AG04450 (cell line): ENCODE measurements around the gene ALDH16A1. TPM values are rescaled to one million over a fixed set of nuclear protein-coding genes. Genes with fewer than 3 reads are reported as not detected.
A peak's percentile ranks its signal among the peaks of the same experiment; 100 is the strongest.
"Not testable (repeated sequence)": the region's sequence is repeated elsewhere in the genome, so short reads cannot be mapped to it uniquely, and the experiment has no call there.

Experiments
- CTCF ChIA-PET: fragments of 300-600, 350-600 bp; formaldehyde crosslinking; extraction: SDS; loops from one replicate; lab custom pipeline; 2022; ENCODE audit warnings: antibody characterized with exemption, inconsistent platforms; lab: Charles Lee
- POLR2A ChIA-PET: fragments of 350-600 bp; formaldehyde crosslinking; extraction: SDS; loops from one replicate; lab custom pipeline; 2021; ENCODE audit warnings: antibody characterized with exemption, inconsistent platforms; lab: Yijun Ruan, JAX
- DNase-seq: peaks from one replicate; pipeline ENCODE4 v3.0.0-alpha.2; 2011; ENCODE audit warnings: low read depth, low spot score
- H3K27ac ChIP-seq: one replicate; pipeline ENCODE4 v1.5.1; 2012; ENCODE audit warnings: low read depth, low read length, control low read depth
- H3K27me3 ChIP-seq: one replicate; pipeline ENCODE4 v1.6.0; 2012; ENCODE audit warnings: low read length; ENCODE audit not compliant: control insufficient read depth, insufficient read depth
- H3K4me3 ChIP-seq: 2 replicates; pipeline ENCODE4 v1.5.1; 2011; ENCODE audit warnings: mild to moderate bottlenecking, low read depth, low read length, control low read depth
- H3K9me3 ChIP-seq: 2 replicates; pipeline ENCODE4 v1.5.1; 2012; ENCODE audit warnings: low read length; ENCODE audit not compliant: control insufficient read depth, insufficient read depth
- polyA plus RNA-seq: library from polyadenylated mRNA; depleted of rRNA; stranded (reverse); fragments of >200 nt; gene quantifications from 2 replicates; pipeline ENCODE4 v1.2.3, GENCODE V29; 2011
- TF ChIP-seq, protein P1 (sequence below): IDR thresholded peaks from 2 replicates; pipeline ENCODE4 v1.5.1; 2011; ENCODE audit warnings: low read depth, low read length, control low read depth, inconsistent platforms

ALDH16A1 gene
- polyA plus RNA-seq, 1 experiment: 4.1 TPM

DNA sequence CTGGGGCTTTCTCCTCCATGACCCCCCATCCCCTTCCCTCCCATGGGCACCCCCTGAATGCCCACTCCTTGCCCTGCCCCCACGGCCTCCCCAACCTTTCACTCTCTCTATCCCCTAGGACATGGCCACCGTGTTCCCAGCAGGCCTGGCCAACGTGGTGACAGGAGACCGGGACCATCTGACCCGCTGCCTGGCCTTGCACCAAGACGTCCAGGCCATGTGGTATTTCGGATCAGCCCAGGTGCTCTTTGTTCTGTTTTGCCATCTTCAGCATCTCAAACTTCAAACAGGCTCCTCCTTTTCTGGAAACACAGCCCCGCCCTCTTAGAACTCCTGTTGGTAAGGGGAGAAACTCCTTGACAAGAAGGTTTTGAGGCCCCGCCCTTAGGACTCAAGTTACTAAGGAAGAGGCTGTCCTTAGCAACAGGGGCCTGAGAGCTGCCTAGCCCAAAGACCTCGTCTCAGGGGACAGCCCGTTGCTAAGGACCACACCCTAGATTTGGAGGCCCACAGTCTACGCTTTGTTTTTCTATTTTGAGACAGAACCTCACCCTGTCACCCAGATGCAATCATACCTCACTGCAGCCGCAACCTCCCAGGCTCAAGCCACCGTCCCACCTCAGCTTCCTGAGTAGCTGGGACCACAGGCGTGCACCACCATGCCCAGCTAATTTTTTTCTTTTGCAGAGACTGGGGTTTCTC, 15.9 kb downstream of the ALDH16A1 start:
- no peaks in the 10 kb centered on the region for H3K9me3 ChIP-seq
- CTCF ChIA-PET: no interaction called here
- TF ChIP-seq, protein P1, sequence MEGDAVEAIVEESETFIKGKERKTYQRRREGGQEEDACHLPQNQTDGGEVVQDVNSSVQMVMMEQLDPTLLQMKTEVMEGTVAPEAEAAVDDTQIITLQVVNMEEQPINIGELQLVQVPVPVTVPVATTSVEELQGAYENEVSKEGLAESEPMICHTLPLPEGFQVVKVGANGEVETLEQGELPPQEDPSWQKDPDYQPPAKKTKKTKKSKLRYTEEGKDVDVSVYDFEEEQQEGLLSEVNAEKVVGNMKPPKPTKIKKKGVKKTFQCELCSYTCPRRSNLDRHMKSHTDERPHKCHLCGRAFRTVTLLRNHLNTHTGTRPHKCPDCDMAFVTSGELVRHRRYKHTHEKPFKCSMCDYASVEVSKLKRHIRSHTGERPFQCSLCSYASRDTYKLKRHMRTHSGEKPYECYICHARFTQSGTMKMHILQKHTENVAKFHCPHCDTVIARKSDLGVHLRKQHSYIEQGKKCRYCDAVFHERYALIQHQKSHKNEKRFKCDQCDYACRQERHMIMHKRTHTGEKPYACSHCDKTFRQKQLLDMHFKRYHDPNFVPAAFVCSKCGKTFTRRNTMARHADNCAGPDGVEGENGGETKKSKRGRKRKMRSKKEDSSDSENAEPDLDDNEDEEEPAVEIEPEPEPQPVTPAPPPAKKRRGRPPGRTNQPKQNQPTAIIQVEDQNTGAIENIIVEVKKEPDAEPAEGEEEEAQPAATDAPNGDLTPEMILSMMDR: no peak
- POLR2A ChIA-PET: no interaction called here
- DNase-seq: no peak
- H3K27me3 ChIP-seq: no peaks in the 10 kb centered on the region
- no peak overlapping the region for H3K4me3 ChIP-seq
- no peak overlapping the region for H3K27ac ChIP-seq

DNA sequence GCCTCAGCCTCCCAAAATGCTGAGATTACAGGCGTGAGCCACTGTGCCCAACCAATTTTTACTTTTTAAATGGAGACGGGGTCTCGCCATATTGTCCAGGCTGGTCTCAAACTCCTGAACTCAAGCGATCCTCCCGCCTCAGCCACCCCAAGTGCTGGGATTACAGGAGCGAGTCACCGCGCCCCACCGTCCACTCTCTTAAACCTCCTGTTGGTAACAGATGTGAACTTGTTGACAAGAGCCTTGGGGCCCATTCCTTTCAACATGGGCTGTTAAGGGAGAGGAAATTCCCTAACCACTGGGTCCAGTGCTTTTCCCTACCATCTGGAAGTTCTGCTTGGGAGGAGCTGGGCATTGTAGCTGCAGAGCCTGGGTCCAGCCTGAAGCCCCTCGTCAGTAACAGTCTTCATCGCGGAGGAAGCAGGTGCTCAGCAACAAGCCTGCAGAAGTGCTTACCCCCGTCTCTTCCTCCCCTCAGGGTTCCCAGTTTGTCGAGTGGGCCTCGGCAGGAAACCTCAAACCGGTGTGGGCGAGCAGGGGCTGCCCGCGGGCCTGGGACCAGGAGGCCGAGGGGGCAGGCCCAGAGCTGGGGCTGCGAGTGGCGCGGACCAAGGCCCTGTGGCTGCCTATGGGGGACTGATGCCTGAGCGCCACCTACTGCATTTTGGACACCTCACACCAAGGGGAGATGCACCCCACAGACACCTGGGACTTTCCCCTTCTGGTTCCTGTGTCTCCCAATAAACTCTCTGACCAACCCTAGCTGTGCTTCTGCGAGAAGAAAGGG, 17.0 kb downstream of the ALDH16A1 start:
- DNase-seq: no peak
- ChIA-PET CTCF (interaction anchor here (0.6 to 1.5 kb wide), 3 partner anchors 20 to 77 kb away, joined by 4 to 5 read pairs (median 4); no protein-coding TSS in a partner anchor), POLR2A (no interaction called here)
- Histone ChIP-seq H3K4me3 (no peak overlapping the region), H3K27ac (no peak overlapping the region), H3K9me3 (no peaks in the 10 kb centered on the region; the same call in 1 of the 2 replicates), H3K27me3 (no peaks in the 10 kb centered on the region)
- TF ChIP-seq, protein P1: 0 out of 2 replicates have a peak, but pooled peaks have one; percentile 5

DNA sequence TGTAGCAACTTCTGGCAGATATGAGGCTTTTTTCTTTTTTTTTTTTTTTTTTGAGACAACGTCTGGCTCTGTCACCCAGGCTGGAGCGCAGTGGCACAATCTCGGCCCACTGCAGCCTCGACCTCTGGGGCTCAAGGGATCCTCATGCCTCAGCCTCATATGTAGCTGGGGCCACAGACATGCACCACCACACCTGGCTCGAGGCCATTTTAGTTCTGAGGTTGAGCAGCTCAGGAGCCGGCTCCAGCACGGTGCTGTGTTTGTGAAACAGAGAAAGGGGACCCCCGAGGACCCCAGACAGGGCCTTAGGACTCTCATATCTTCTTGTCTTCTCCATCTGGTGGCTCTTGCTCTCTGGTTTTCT, 17.6 kb downstream of the ALDH16A1 start:
- no peak overlapping the region for H3K4me3 ChIP-seq
- TF ChIP-seq, protein P1: no peak
- CTCF ChIA-PET: interaction anchor here (0.6 to 1.5 kb wide), 3 partner anchors 20 to 76 kb away, joined by 4 to 5 read pairs (median 4); no protein-coding TSS in a partner anchor
- POLR2A ChIA-PET: no interaction called here
- no peak overlapping the region for H3K27ac ChIP-seq
- no peak for DNase-seq
- no peaks in the 10 kb centered on the region for H3K27me3 ChIP-seq
- H3K9me3 ChIP-seq: no peaks in the 10 kb centered on the region; the same call in 1 of the 2 replicates

DNA sequence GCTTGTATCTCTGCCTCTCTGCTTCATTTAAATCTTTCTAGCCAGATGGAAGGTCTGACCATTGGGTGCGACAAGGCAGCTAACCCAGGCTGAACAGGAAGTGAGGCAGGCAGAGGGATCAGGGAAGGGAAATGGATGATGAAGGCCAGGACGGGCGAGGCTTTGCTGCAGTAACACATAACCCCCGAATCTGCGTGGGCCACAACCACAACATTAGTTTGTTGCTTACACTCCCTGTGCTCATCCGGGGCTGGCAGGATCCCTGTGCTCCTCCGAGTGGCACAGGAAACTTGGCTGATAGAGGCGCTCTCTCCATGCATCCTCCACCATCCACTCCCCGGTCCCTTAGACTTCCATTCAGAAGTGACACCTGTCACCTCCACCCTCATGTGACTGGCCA, 19.9 kb downstream of the ALDH16A1 start:
- no peaks in the 10 kb centered on the region; the same call in 1 of the 2 replicates for H3K9me3 ChIP-seq
- ChIA-PET POLR2A (no interaction called here), CTCF (interaction anchor here (0.7 to 2.0 kb wide), 11 partner anchors 8 to 208 kb away, joined by 3 to 30 read pairs (median 8); partner anchors contain the start of genes ALDH16A1 and PIH1D1)
- no peaks in the 10 kb centered on the region for H3K27me3 ChIP-seq
- H3K4me3 ChIP-seq: no peak overlapping the region
- H3K27ac ChIP-seq: no peak overlapping the region
- no peak for DNase-seq
- TF ChIP-seq, protein P1: no peak

DNA sequence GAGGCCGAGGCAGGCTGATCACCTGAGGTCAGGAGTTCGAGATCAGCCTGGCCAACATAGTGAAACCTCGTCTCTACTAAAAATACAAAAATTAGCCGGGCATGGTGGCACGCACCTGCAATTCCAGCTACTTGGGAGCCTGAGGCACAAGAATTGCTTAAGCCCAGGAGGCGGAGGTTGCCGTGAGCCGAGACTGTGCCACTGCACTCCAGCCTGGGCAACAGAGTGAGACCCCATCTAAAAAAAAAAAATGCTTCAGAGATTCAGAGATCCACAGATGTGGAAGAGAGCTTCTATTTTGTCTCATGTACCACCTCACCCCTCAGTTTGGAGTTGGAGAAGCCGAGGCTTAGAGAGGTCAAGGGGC, 20.5 kb downstream of the ALDH16A1 start:
- H3K27ac ChIP-seq, H3K27me3 ChIP-seq, H3K9me3 ChIP-seq, DNase-seq: not testable (repeated sequence)
- ChIA-PET CTCF (interaction anchor here (0.7 to 2.0 kb wide), 15 partner anchors 8 to 208 kb away, joined by 3 to 30 read pairs (median 5); partner anchors contain the start of genes ALDH16A1, PIH1D1, RPS11 and RRAS), POLR2A (interaction anchor here (0.6 kb wide), 1 partner anchor 375 kb away, joined by 4 read pairs; no protein-coding TSS in a partner anchor)
- peak overlapping the region; percentile 72 for H3K4me3 ChIP-seq
